ENCODE data around the gene DOK7.

GRCh38 chr4:3415471-3416141 is 47.5 kb upstream of the DOK7 start:
- no peak for TF ChIP-seq CTCF (IDR thresholded peaks at IDR 0.05)
- TF ChIP-seq POLR2A (IDR thresholded peaks at IDR 0.05): no peak

All from Peyer's patch (tissue), 4 donors.